ENCODE results near the gene PLEKHA1.

- TF ChIP-seq POLR2AphosphoS5 (IDR thresholded peaks at IDR 0.05; ENCODE audit: low read depth, low read length) = no peak
- no peak for TF ChIP-seq TAF1 (IDR thresholded peaks at IDR 0.05; ENCODE audit: borderline replicate concordance, insufficient read depth, low read length)
- TF ChIP-seq, protein P1, sequence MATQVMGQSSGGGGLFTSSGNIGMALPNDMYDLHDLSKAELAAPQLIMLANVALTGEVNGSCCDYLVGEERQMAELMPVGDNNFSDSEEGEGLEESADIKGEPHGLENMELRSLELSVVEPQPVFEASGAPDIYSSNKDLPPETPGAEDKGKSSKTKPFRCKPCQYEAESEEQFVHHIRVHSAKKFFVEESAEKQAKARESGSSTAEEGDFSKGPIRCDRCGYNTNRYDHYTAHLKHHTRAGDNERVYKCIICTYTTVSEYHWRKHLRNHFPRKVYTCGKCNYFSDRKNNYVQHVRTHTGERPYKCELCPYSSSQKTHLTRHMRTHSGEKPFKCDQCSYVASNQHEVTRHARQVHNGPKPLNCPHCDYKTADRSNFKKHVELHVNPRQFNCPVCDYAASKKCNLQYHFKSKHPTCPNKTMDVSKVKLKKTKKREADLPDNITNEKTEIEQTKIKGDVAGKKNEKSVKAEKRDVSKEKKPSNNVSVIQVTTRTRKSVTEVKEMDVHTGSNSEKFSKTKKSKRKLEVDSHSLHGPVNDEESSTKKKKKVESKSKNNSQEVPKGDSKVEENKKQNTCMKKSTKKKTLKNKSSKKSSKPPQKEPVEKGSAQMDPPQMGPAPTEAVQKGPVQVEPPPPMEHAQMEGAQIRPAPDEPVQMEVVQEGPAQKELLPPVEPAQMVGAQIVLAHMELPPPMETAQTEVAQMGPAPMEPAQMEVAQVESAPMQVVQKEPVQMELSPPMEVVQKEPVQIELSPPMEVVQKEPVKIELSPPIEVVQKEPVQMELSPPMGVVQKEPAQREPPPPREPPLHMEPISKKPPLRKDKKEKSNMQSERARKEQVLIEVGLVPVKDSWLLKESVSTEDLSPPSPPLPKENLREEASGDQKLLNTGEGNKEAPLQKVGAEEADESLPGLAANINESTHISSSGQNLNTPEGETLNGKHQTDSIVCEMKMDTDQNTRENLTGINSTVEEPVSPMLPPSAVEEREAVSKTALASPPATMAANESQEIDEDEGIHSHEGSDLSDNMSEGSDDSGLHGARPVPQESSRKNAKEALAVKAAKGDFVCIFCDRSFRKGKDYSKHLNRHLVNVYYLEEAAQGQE (IDR thresholded peaks at IDR 0.05; ENCODE audit: insufficient read depth in 1 of 2, low read depth in 2 of 2, low read length in 2 of 2) = no peak
These were observed 2.0 kb downstream of the PLEKHA1 start for GRCh38 chr10:122376364-122376961.

Data from PFSK-1 (cell line).